Liver (tissue), 9 donors: ENCODE data around the gene ZBTB8B. TPM values are rescaled to one million over a fixed set of nuclear protein-coding genes. Genes with fewer than 3 reads are reported as not detected.

ENCODE experiments used
- DNase-seq: peaks from one replicate; pipeline ENCODE4 v3.0.0-alpha.2; 2017; ENCODE audit warnings: low spot score
- H3K27ac ChIP-seq, 2 donors: one replicate each; pipeline ENCODE4 v1.7.0; 2013; ENCODE audit warnings: inconsistent platforms in 2 of 2, low read length in 2 of 2, control low read depth in 1 of 2, low read depth in 1 of 2, mild to moderate bottlenecking in 1 of 2
- H3K27me3 ChIP-seq, 4 donors: one replicate each; pipeline versions ENCODE4 v1.6.1 to v1.7.0; 2013; ENCODE audit warnings: low read length in 3 of 4, inconsistent platforms in 1 of 4, mild to moderate bottlenecking in 1 of 4, moderate library complexity in 1 of 4; ENCODE audit not compliant: control insufficient read depth in 4 of 4, insufficient read depth in 4 of 4
- H3K36me3 ChIP-seq, 4 donors: one replicate each; pipeline versions ENCODE4 v1.6.1 to v1.7.0; 2013; ENCODE audit warnings: low read length in 3 of 4, mild to moderate bottlenecking in 3 of 4, low read depth in 1 of 4, moderate library complexity in 1 of 4; ENCODE audit not compliant: control insufficient read depth in 4 of 4, insufficient read depth in 3 of 4
- H3K4me1 ChIP-seq, 4 donors: one replicate each; pipeline versions ENCODE4 v1.6.1 to v1.7.0; 2013; ENCODE audit warnings: low read length in 3 of 4, mild to moderate bottlenecking in 3 of 4, moderate library complexity in 1 of 4; ENCODE audit not compliant: control insufficient read depth in 4 of 4, insufficient read depth in 4 of 4
- H3K4me3 ChIP-seq, 3 donors: one replicate each; pipeline versions ENCODE4 v1.6.1 to v1.7.0; 2013; ENCODE audit warnings: low read length in 3 of 3, control low read depth in 1 of 3, low read depth in 1 of 3, mild to moderate bottlenecking in 1 of 3
- H3K9ac ChIP-seq, 2 donors: one replicate each; pipeline ENCODE4 v1.7.0; 2013; ENCODE audit warnings: low read length in 2 of 2, mild to moderate bottlenecking in 2 of 2, moderate library complexity in 2 of 2, control low read depth in 1 of 2, low read depth in 1 of 2
- H3K9me3 ChIP-seq, 4 donors: one replicate each; pipeline versions ENCODE4 v1.6.1 to v1.7.0; 2013; ENCODE audit warnings: low read length in 3 of 4; ENCODE audit not compliant: control insufficient read depth in 4 of 4
- EGR1 ChIP-seq, 2 donors: IDR thresholded peaks; 2 replicates each; pipeline ENCODE4 v1.6.1; 2016 to 2018; ENCODE audit warnings: antibody characterized with exemption in 2 of 2, low read depth in 2 of 2
- FOXA2 ChIP-seq: IDR thresholded peaks from 2 replicates; pipeline ENCODE4 v1.6.1; 2016; ENCODE audit warnings: antibody characterized with exemption
- HNF4A ChIP-seq, 2 donors: conservative IDR thresholded peaks; 2 replicates each; pipeline ENCODE4 v1.6.1; 2016; ENCODE audit warnings: antibody characterized with exemption in 2 of 2, mild to moderate bottlenecking in 2 of 2
- HNF4G ChIP-seq: IDR thresholded peaks from 2 replicates; pipeline ENCODE4 v1.6.1; 2016; ENCODE audit warnings: antibody characterized with exemption
- RAD21 ChIP-seq, 2 donors: IDR thresholded peaks; 2 replicates each; pipeline ENCODE4 v1.6.1; 2016; ENCODE audit warnings: antibody characterized with exemption in 2 of 2, mild to moderate bottlenecking in 2 of 2
- SP1 ChIP-seq: IDR thresholded peaks from 2 replicates; pipeline ENCODE4 v1.6.1; 2018; ENCODE audit warnings: antibody characterized with exemption, mild to moderate bottlenecking
- WGBS: extraction: QIAGEN DNeasy Blood & Tissue Kit; methylation state at CpG from one replicate; pipeline ENCODE4 v1.1.7; 2013; 5-methylcytosine and 5-hydroxymethylcytosine counted together
- polyA plus RNA-seq, 2 donors: library from polyadenylated mRNA; stranded (reverse) in 1 of 2; unstranded in 1 of 2; fragments of 200-250 nt in 1 of 2; fragments of >200 nt in 1 of 2; fragmentation: Nextera tagmentation in 1 of 2; extraction: Ambion mirVana in 1 of 2; gene quantifications; one replicate each; pipeline versions ENCODE4 v1.2.1 to v1.2.3, GENCODE V29; 2013 to 2015
- total RNA-seq, 2 donors: library from RNA; depleted of rRNA; stranded (reverse); fragments of >200 nt; gene quantifications; one replicate each; pipeline ENCODE4 v1.2.3, GENCODE V29; 2014
- TF ChIP-seq, protein P1 (sequence below): IDR thresholded peaks from 2 replicates; pipeline ENCODE4 v1.6.1; 2016; ENCODE audit warnings: antibody characterized with exemption, mild to moderate bottlenecking
- TF ChIP-seq, protein P2 (sequence below): IDR thresholded peaks from 2 replicates; pipeline ENCODE4 v1.6.1; 2016; ENCODE audit warnings: antibody characterized with exemption
- donor health status: healthy.
- donor health status: healthy.
- donor health status: healthy.
- donor health status: healthy.
- donor health status: healthy.

ZBTB8B gene
- total and polyA plus RNA-seq, 4 donors, result 0.01 to 0.05 TPM; not detected in 2

DNA sequence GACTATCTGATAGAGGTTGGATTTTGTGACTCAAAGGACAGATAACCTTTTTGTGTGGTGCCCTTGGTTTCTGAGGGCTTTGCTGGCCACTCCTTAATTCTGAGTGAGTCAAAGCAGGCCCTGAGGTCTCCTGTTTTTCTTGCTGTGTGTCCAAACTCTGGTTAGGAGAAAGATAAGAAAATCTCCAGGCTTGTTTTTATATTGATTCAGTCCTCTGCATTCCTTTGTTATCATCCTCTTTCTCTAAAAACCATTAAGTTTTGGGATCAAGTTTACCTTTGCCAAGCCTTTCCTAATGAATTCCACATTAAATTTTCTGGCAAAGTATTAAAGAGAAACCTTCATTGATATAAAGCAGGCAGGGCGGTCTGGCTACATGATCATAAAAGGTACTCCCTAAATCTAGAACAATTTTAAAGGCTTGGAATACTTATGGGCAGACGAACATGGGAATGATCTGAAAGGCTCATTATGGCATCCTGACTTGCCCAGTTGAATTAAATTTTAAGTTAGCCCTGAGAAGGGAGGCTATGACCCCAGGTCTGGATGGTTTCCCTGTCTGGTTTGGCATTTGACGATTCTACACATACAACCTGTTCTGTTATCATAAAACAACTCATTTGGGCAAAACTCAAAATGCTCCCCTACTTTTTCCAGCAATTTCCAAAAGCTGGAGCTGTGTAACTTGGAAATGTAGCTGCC is 20.8 kb downstream of the ZBTB8B start:
- H3K9ac ChIP-seq, result no peak overlapping the region
- no peaks in the 10 kb centered on the region for H3K4me1 ChIP-seq
- DNase-seq, result no peak
- no peak for TF ChIP-seq RAD21 (IDR thresholded peaks at IDR 0.05)
- TF ChIP-seq, protein P1, sequence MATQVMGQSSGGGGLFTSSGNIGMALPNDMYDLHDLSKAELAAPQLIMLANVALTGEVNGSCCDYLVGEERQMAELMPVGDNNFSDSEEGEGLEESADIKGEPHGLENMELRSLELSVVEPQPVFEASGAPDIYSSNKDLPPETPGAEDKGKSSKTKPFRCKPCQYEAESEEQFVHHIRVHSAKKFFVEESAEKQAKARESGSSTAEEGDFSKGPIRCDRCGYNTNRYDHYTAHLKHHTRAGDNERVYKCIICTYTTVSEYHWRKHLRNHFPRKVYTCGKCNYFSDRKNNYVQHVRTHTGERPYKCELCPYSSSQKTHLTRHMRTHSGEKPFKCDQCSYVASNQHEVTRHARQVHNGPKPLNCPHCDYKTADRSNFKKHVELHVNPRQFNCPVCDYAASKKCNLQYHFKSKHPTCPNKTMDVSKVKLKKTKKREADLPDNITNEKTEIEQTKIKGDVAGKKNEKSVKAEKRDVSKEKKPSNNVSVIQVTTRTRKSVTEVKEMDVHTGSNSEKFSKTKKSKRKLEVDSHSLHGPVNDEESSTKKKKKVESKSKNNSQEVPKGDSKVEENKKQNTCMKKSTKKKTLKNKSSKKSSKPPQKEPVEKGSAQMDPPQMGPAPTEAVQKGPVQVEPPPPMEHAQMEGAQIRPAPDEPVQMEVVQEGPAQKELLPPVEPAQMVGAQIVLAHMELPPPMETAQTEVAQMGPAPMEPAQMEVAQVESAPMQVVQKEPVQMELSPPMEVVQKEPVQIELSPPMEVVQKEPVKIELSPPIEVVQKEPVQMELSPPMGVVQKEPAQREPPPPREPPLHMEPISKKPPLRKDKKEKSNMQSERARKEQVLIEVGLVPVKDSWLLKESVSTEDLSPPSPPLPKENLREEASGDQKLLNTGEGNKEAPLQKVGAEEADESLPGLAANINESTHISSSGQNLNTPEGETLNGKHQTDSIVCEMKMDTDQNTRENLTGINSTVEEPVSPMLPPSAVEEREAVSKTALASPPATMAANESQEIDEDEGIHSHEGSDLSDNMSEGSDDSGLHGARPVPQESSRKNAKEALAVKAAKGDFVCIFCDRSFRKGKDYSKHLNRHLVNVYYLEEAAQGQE, result no peak
- no peaks in the 10 kb centered on the region for H3K36me3 ChIP-seq
- no peak overlapping the region for H3K27ac ChIP-seq
- peaks cover 0 to 3% (median 0%) of the 10 kb centered on the region in 4 donors for H3K9me3 ChIP-seq
- no peaks in the 10 kb centered on the region for H3K27me3 ChIP-seq
- no peak overlapping the region for H3K4me3 ChIP-seq
- WGBS, result 82% methylated on average over 3 of the region's 3 CpGs

DNA sequence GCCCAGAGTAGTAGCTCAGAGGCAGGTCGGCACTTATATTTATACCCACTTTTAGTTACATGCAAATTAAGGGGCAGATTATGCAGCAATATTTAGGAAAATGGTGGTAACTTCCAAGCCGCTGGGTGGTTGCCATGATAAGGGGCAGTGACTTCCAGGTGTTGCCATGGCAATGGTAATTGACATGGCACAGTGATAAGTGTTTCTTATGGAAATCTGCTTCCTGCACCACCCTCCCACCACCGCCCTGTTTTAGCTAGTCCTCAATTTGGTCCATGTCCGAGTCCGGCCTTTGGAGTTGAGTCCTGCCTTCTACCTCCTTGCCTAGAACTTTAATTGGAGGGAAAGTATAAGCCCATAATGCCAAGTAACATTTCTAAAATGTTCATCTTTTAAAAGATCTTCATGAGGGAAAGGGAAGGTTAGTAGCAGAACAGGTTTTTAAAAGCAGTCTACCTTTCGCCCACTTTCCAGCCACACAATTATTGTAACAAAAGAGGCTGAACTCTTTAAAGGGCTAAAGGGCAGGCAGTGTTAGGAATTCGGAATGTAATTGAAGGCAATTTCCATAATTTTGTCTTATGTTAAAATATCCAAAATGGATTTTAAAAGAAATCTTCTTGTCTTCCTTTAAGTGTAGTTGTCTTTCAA is 21.7 kb downstream of the ZBTB8B start:
- Histone ChIP-seq H3K4me3 (no peak overlapping the region), H3K36me3 (no peaks in the 10 kb centered on the region), H3K9ac (no peak overlapping the region), H3K27ac (no peak overlapping the region), H3K27me3 (no peaks in the 10 kb centered on the region), H3K9me3 (peaks cover 0 to 3% (median 0%) of the 10 kb centered on the region in 4 donors), H3K4me1 (no peaks in the 10 kb centered on the region)
- WGBS, result 88% methylated on average over 7 of the region's 7 CpGs
- TF ChIP-seq HNF4A (conservative IDR thresholded peaks at IDR 0.05) (no peak), HNF4G (no peak), RAD21 (IDR thresholded peaks at IDR 0.05) (no peak), FOXA2 (no peak), EGR1 (IDR thresholded peaks at IDR 0.05; ENCODE audit: low read depth in 2 of 2) (no peak)
- TF ChIP-seq, protein P1, result no peak
- TF ChIP-seq, protein P2, sequence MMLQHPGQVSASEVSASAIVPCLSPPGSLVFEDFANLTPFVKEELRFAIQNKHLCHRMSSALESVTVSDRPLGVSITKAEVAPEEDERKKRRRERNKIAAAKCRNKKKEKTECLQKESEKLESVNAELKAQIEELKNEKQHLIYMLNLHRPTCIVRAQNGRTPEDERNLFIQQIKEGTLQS, result no peak
- no peak for DNase-seq

DNA sequence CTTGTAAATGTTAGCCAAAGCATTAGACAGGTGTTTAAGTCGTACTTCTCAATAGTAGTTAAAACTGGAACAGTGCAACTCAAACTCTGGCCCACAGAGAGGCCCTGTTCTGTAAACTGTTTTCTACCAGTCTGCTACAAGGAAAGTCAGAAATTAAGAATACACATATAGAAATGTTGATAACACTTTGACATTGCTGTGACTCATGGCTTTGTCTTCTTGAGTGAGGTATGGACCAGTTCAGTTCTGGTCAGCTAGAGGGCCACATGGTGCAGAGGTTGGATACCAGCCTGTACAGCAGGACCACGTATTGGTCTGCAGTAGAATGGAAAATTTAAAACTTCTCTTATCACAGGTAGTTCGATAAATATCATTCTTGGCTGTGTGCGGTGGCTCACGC is 22.3 kb downstream of the ZBTB8B start:
- H3K27ac ChIP-seq, result no peak overlapping the region
- DNase-seq, result no peak
- 89% methylated on average over 5 of the region's 5 CpGs for WGBS

More for the DNA sequence above, 22.3 kb downstream of the ZBTB8B start:
- H3K27me3 ChIP-seq, result no peaks in the 10 kb centered on the region
- no peaks in the 10 kb centered on the region for H3K36me3 ChIP-seq
- TF ChIP-seq SP1, result no peak
- no peaks in the 10 kb centered on the region for H3K4me1 ChIP-seq
- H3K4me3 ChIP-seq, result no peak overlapping the region
- H3K9ac ChIP-seq, result no peak overlapping the region
- H3K9me3 ChIP-seq, result peaks cover 0 to 3% (median 0%) of the 10 kb centered on the region in 4 donors
